Panc1 (cell line): ENCODE results near the gene DNASE1L2. TPM values are rescaled to one million over a fixed set of nuclear protein-coding genes. Genes with fewer than 3 reads are reported as not detected.

Source experiments
- ATAC-seq: fragments of 200-7000 bp; cut with Tn5 transposase; 2 replicates; pipeline ENCODE4 v1.9.1; 2020; ENCODE audit warnings: mild to moderate bottlenecking, moderate library complexity
- BruUV-seq: library from RNA; stranded (reverse); fragments of 400-500 nt; replicated peaks from 2 replicates; lab custom pipeline; 2021; lab: Mats Ljungman, UMichigan
- CTCF ChIA-PET: fragments of 300-600 bp; sonication (Branson Sonifier 250); formaldehyde crosslinking; loops from one replicate; lab custom pipeline; 2022; ENCODE audit warnings: antibody characterized with exemption; lab: Charles Lee
- POLR2A ChIA-PET: fragments of 300-600 bp; sonication (Branson Sonifier 250); formaldehyde crosslinking; loops from one replicate; lab custom pipeline; 2022; ENCODE audit warnings: antibody characterized with exemption; lab: Charles Lee
- DNase-seq: peaks from one replicate; pipeline ENCODE4 v3.0.0-alpha.2; 2010; ENCODE audit warnings: low read depth, low spot score
- H3K27ac ChIP-seq: 2 replicates; pipeline ENCODE4 v1.5.1; 2011; ENCODE audit warnings: mild to moderate bottlenecking, low read length, inconsistent platforms
- H3K27me3 ChIP-seq: fragments of 200-500 bp; sonication (Bioruptor generic); 2 replicates; pipeline ENCODE4 v1.6.0; 2014; ENCODE audit warnings: low read length, inconsistent platforms; ENCODE audit not compliant: control insufficient read depth, insufficient read depth
- H3K36me3 ChIP-seq: fragments of 200-500 bp; sonication (Bioruptor generic); 2 replicates; pipeline ENCODE4 v1.5.1; 2014; ENCODE audit warnings: inconsistent platforms, mild to moderate bottlenecking, low read length, moderate library complexity; ENCODE audit not compliant: control insufficient read depth, insufficient read depth
- H3K4me1 ChIP-seq: 2 replicates; pipeline ENCODE4 v1.5.1; 2011; ENCODE audit warnings: inconsistent platforms, mild to moderate bottlenecking, low read length, moderate library complexity; ENCODE audit not compliant: control insufficient read depth, insufficient read depth
- H3K4me3 ChIP-seq, 2 experiments: 2 replicates each; pipeline ENCODE4 v1.5.1; 2011 to 2012; ENCODE audit warnings: low read depth in 2 of 2, low read length in 2 of 2, mild to moderate bottlenecking in 2 of 2, inconsistent platforms in 1 of 2, moderate library complexity in 1 of 2
- H3K9me3 ChIP-seq: fragments of 200-500 bp; sonication (Bioruptor generic); 2 replicates; pipeline ENCODE4 v1.5.1; 2014; ENCODE audit warnings: low read depth, mild to moderate bottlenecking, inconsistent platforms, low read length, moderate library complexity; ENCODE audit not compliant: control insufficient read depth, insufficient read depth
- CTCF ChIP-seq: fragments of 450-650 bp; IDR thresholded peaks from 2 replicates; pipeline ENCODE4 v1.5.1; 2017; ENCODE audit warnings: mild to moderate bottlenecking
- POLR2AphosphoS5 ChIP-seq: IDR thresholded peaks from 2 replicates; pipeline ENCODE4 v1.6.1; 2012; ENCODE audit warnings: mild to moderate bottlenecking, low read depth, low read length, moderate library complexity
- REST ChIP-seq, 2 experiments: IDR thresholded peaks; 2 replicates each; pipeline ENCODE4 v1.6.1; 2011 to 2012; ENCODE audit warnings: low read depth in 2 of 2, control low read depth in 1 of 2, low read length in 1 of 2, mild to moderate bottlenecking in 1 of 2, moderate library complexity in 1 of 2; ENCODE audit not compliant: insufficient read depth in 1 of 2
- SIN3A ChIP-seq: IDR thresholded peaks from 2 replicates; pipeline ENCODE4 v1.6.1; 2012; ENCODE audit warnings: low read depth, mild to moderate bottlenecking, low read length, moderate library complexity, borderline replicate concordance; ENCODE audit not compliant: insufficient read depth
- TCF7L2 ChIP-seq: IDR thresholded peaks from 2 replicates; pipeline ENCODE4 v1.6.1; 2011; ENCODE audit warnings: mild to moderate bottlenecking, low read depth, low read length, inconsistent platforms
- in situ Hi-C: cut with HindIII; loops from 2 replicates; pipeline ENCODE4 v1.10.0; 2016; ENCODE audit warnings: low sequenced_read_pairs, low pct_unique_long_range_greater_than_20kb
- intact Hi-C: fragments of 100-400 bp; cut with micrococcal nuclease; formaldehyde crosslinking; loops from one replicate; pipeline ENCODE4 v1.10.0; 2022; ENCODE audit not compliant: unreplicated experiment
- total RNA-seq: library from RNA; stranded (reverse); gene quantifications from one replicate; pipeline ENCODE4 v1.2.1, GENCODE V29; 2021; ENCODE audit not compliant: unreplicated experiment

The DNASE1L2 gene
- total RNA-seq, 1 experiment from 2014 or later = 4.4 TPM

GRCh38 chr16:2214719-2214968 lies 21.6 kb upstream of the DNASE1L2 start, which contains the start of gene PGP:
Gene PGP (minus strand): TSS chr16:2214840. CDS start chr16:2214777, 63 bp downstream.
- Histone ChIP-seq H3K9me3 (no peaks in the 10 kb centered on the region), H3K4me3 (peak within 1 kb of the TSS; percentile 83 to 94), H3K27ac (peak within 1 kb of the TSS; percentile 99), H3K36me3 (peaks cover 3% of the 10 kb centered on the region; the same call in 1 of the 2 replicates), H3K4me1 (peaks cover 30% of the 10 kb centered on the region), H3K27me3 (no peaks in the 10 kb centered on the region)
- ATAC-seq (peak; percentile 82), DNase-seq (no peak)
- BruUV-seq = no TSS peak
- CTCF ChIA-PET = interaction anchor here (0.6 kb wide), 1 partner anchor 120 kb away, joined by 4 read pairs; no protein-coding TSS in a partner anchor
- intact Hi-C loops = no loop called here
- TF ChIP-seq TCF7L2 (no peak), SIN3A (no peak), REST (IDR thresholded peaks at IDR 0.05; ENCODE audit: insufficient read depth in 1 of 2, low read depth in 2 of 2, low read length in 1 of 2) (no peak), POLR2AphosphoS5 (no peak), CTCF (no peak)
- in situ Hi-C loops = no loop called here
- POLR2A ChIA-PET = interaction anchor here (0.6 to 0.8 kb wide), 4 partner anchors 13 to 271 kb away, joined by 3 read pairs; partner anchors contain the start of gene ECI1

- no peaks in the 10 kb centered on the region for H3K27me3 ChIP-seq
- in situ Hi-C loops = no loop called here
- CTCF ChIA-PET = no interaction called here
- H3K27ac ChIP-seq = peak overlapping the region; percentile 99
- TF ChIP-seq TCF7L2 = no peak
- POLR2A ChIA-PET = interaction anchor here (0.6 kb wide), 1 partner anchor 43 kb away, joined by 4 read pairs; no protein-coding TSS in a partner anchor
- peaks cover 17% of the 10 kb centered on the region for H3K4me1 ChIP-seq
- intact Hi-C loops = no loop called here
- DNase-seq (no peak), ATAC-seq (no peak)
- H3K4me3 ChIP-seq = peak overlapping the region; percentile 6 to 94; a peak in 3 of 4 replicates
- BruUV-seq = no TSS peak
- no peaks in the 10 kb centered on the region for H3K9me3 ChIP-seq
- peaks cover 3% of the 10 kb centered on the region; the same call in 1 of the 2 replicates for H3K36me3 ChIP-seq
Observed at GRCh38 chr16:2216330-2216729, 19.9 kb upstream of the DNASE1L2 start.

- ChIA-PET CTCF (no interaction called here), POLR2A (no interaction called here)
- intact Hi-C loops (no loop called here), in situ Hi-C loops (no loop called here)
- ATAC-seq (peak; percentile 97), DNase-seq (peak; percentile 95)
- BruUV-seq = no TSS peak
- TF ChIP-seq REST (IDR thresholded peaks at IDR 0.05; ENCODE audit: insufficient read depth in 1 of 2, low read depth in 2 of 2, low read length in 1 of 2) (no peak), CTCF (no peak), TCF7L2 (0 out of 2 replicates have a peak, but pooled peaks have one; percentile 15), POLR2AphosphoS5 (peak; percentile 72), SIN3A (0 out of 2 replicates have a peak, but pooled peaks have one; percentile 55)
- Histone ChIP-seq H3K36me3 (peaks cover 3% of the 10 kb centered on the region; the same call in 1 of the 2 replicates), H3K27ac (peak within 1 kb of the TSS; percentile 76), H3K4me3 (peak within 1 kb of the TSS; percentile 95 to 96), H3K9me3 (no peaks in the 10 kb centered on the region), H3K27me3 (no peaks in the 10 kb centered on the region), H3K4me1 (peaks cover 16% of the 10 kb centered on the region)
Observed at GRCh38 chr16:2223221-2223941, 12.9 kb upstream of the DNASE1L2 start, which contains the start of gene E4F1. Gene E4F1 (plus strand): TSS chr16:2223591. CDS start chr16:2223614, 23 bp downstream.
